Left lung (tissue), 10 donors: ENCODE measurements around the gene GOLM1. TPM values are rescaled to one million over a fixed set of nuclear protein-coding genes. Genes with fewer than 3 reads are reported as not detected.
A peak's percentile ranks its signal among the peaks of the same experiment; 100 is the strongest.

Experiments used
- ATAC-seq: fragments of 200-7000 bp; cut with Tn5 transposase; one replicate; pipeline ENCODE4 v1.9.1; 2020; ENCODE audit warnings: moderate library complexity
- DNase-seq, 4 donors: peaks; one replicate each; pipeline ENCODE4 v3.0.0-alpha.2; 2013 to 2020
- H3K27ac ChIP-seq, 2 donors: fragments of 200-600 bp; sonication (generic) in 1 of 2; one replicate each; pipeline versions ENCODE4 v1.5.0 to v1.8.0; 2020 to 2021
- H3K27me3 ChIP-seq, 2 donors: fragments of 200-600 bp; sonication (generic) in 1 of 2; one replicate each; pipeline versions ENCODE4 v1.5.0 to v1.8.0; 2020 to 2021
- H3K36me3 ChIP-seq, 2 donors: fragments of 200-600 bp; sonication (generic) in 1 of 2; one replicate each; pipeline versions ENCODE4 v1.5.0 to v1.8.0; 2020 to 2021
- H3K4me1 ChIP-seq, 2 donors: fragments of 200-600 bp; one replicate each; pipeline ENCODE4 v1.8.0; 2021
- H3K4me3 ChIP-seq, 2 donors: fragments of 200-600 bp; sonication (generic) in 1 of 2; one replicate each; pipeline versions ENCODE4 v1.5.0 to v1.8.0; 2020 to 2021; ENCODE audit warnings: mild to moderate bottlenecking in 1 of 2
- H3K9me3 ChIP-seq, 2 donors: fragments of 200-600 bp; sonication (generic) in 1 of 2; one replicate each; pipeline versions ENCODE4 v1.5.0 to v1.8.0; 2020 to 2021
- CTCF ChIP-seq, 2 donors: fragments of 200-600 bp; sonication (generic) in 1 of 2; IDR thresholded peaks; one replicate each; pipeline versions ENCODE4 v1.5.0 to v1.8.0; 2021; ENCODE audit warnings: antibody characterized with exemption in 2 of 2
- intact Hi-C, 2 donors: fragments of 100-400 bp; cut with DNase I; formaldehyde crosslinking; loops; one replicate each; pipeline versions ENCODE4 v1.11.2 to v1.14.2; 2022
- polyA plus RNA-seq, 6 donors: library from polyadenylated mRNA; unstranded; fragments of 120-200 nt; gene quantifications; one replicate each; pipeline ENCODE4 v1.2.1, GENCODE V29; 2013; ENCODE audit not compliant: insufficient read length in 6 of 6
- total RNA-seq, 2 donors: library from RNA; stranded (reverse); fragmentation: NEBNext Ultra II Directional; extraction: Animal tissue kit (Norgen Biotek cat#: 25700); gene quantifications; one replicate each; pipeline ENCODE4 v1.2.1, GENCODE V29; 2021
- donor health status: DM: no; HTN: yes; CAD: no.
- donor health status: DM: no; HTN: no; CAD: no.

GOLM1 gene
- total and polyA plus RNA-seq, 8 donors = 30.9 to 115 (median 111) TPM

- Histone ChIP-seq H3K27ac (no peak overlapping the region), H3K4me1 (peaks cover 0 to 9% of the 10 kb centered on the region in 2 donors), H3K4me3 (peak overlapping the region in 1 of 2 donors; percentile 11), H3K27me3 (no peaks in the 10 kb centered on the region), H3K36me3 (no peaks in the 10 kb centered on the region), H3K9me3 (no peaks in the 10 kb centered on the region)
- no peak for TF ChIP-seq CTCF (IDR thresholded peaks at IDR 0.05)
- ATAC-seq = peak; percentile 80
- DNase-seq = peak in 1 of 4 donors; percentile 17
- intact Hi-C loops = no loop called here
Measured at GRCh38 chr9:86062845-86063693, 36.3 kb downstream of the GOLM1 start.

- peaks cover 0 to 9% of the 10 kb centered on the region in 2 donors for H3K4me1 ChIP-seq
- H3K36me3 ChIP-seq = no peaks in the 10 kb centered on the region
- no peaks in the 10 kb centered on the region for H3K9me3 ChIP-seq
- H3K27ac ChIP-seq = no peak overlapping the region
- intact Hi-C loops = no loop called here
- ATAC-seq (no peak), DNase-seq (no peak)
- no peaks in the 10 kb centered on the region for H3K27me3 ChIP-seq
- no peak for TF ChIP-seq CTCF (IDR thresholded peaks at IDR 0.05)
- H3K4me3 ChIP-seq = no peak overlapping the region
Measured at GRCh38 chr9:86061972-86062739, 37.2 kb downstream of the GOLM1 start.

GRCh38 chr9:86057491-86057890, 41.9 kb downstream of the GOLM1 start:
- intact Hi-C loops = no loop called here
- TF ChIP-seq CTCF (IDR thresholded peaks at IDR 0.05) = no peak
- no peak for ATAC-seq
- no peaks in the 10 kb centered on the region for H3K36me3 ChIP-seq
- H3K4me3 ChIP-seq = no peak overlapping the region
- H3K4me1 ChIP-seq = peaks cover 0 to under 1% of the 10 kb centered on the region in 2 donors
- H3K9me3 ChIP-seq = no peaks in the 10 kb centered on the region
- no peaks in the 10 kb centered on the region for H3K27me3 ChIP-seq
- no peak overlapping the region for H3K27ac ChIP-seq
- DNase-seq = no peak

- no peak for ATAC-seq
- H3K27ac ChIP-seq = no peak overlapping the region
- TF ChIP-seq CTCF (IDR thresholded peaks at IDR 0.05) = no peak
- H3K4me1 ChIP-seq = no peaks in the 10 kb centered on the region
- H3K9me3 ChIP-seq = no peaks in the 10 kb centered on the region
- DNase-seq = no peak
- H3K27me3 ChIP-seq = no peaks in the 10 kb centered on the region
- no peaks in the 10 kb centered on the region for H3K36me3 ChIP-seq
- intact Hi-C loops = no loop called here
- H3K4me3 ChIP-seq = no peak overlapping the region
Measured at GRCh38 chr9:86054695-86055094, 44.7 kb downstream of the GOLM1 start.
